Loucy (cell line): Measurements from ENCODE around the gene FGA.
"Not testable (repeated sequence)": the region's sequence is repeated elsewhere in the genome, so short reads cannot be mapped to it uniquely, and the experiment has no call there.

Experiments
- H2AFZ ChIP-seq: fragments of 200-600 bp; sonication (generic); 2 replicates; pipeline ENCODE4 v1.6.0; 2016; ENCODE audit warnings: antibody characterized with exemption, mild to moderate bottlenecking, low read length, moderate library complexity
- H3F3A ChIP-seq: fragments of 200-600 bp; 2 replicates; pipeline ENCODE4 v1.6.0; 2016; ENCODE audit warnings: antibody characterized with exemption, low read depth, mild to moderate bottlenecking
- H3K27me3 ChIP-seq: fragments of 200-600 bp; sonication (generic); 2 replicates; pipeline ENCODE4 v1.6.1; 2014; ENCODE audit warnings: low read length, mild to moderate bottlenecking; ENCODE audit not compliant: insufficient read depth, poor library complexity, severe bottlenecking
- H3K36me3 ChIP-seq: fragments of 200-600 bp; sonication (generic); 2 replicates; pipeline ENCODE4 v1.6.1; 2016; ENCODE audit warnings: low read length; ENCODE audit not compliant: insufficient read depth
- H3K4me1 ChIP-seq: fragments of 200-600 bp; sonication (generic); 2 replicates; pipeline ENCODE4 v1.5.1; 2014; ENCODE audit warnings: low read length, mild to moderate bottlenecking; ENCODE audit not compliant: insufficient read depth, poor library complexity, severe bottlenecking
- H3K4me2 ChIP-seq: fragments of 200-600 bp; sonication (generic); 2 replicates; pipeline ENCODE4 v1.6.0; 2014; ENCODE audit warnings: antibody characterized with exemption, low read length, low read depth, mild to moderate bottlenecking; ENCODE audit not compliant: poor library complexity, severe bottlenecking
- H3K4me3 ChIP-seq: fragments of 200-600 bp; sonication (generic); 2 replicates; pipeline ENCODE4 v1.5.1; 2014; ENCODE audit warnings: low read length, mild to moderate bottlenecking, mixed read lengths; ENCODE audit not compliant: poor library complexity, severe bottlenecking
- H3K79me2 ChIP-seq: fragments of 200-600 bp; sonication (generic); 2 replicates; pipeline ENCODE4 v1.6.1; 2014; ENCODE audit warnings: low read length; ENCODE audit not compliant: insufficient read depth
- H3K9ac ChIP-seq: fragments of 200-600 bp; sonication (generic); 2 replicates; pipeline ENCODE4 v1.6.0; 2014; ENCODE audit warnings: mild to moderate bottlenecking, low read depth, low read length, moderate library complexity; ENCODE audit not compliant: poor library complexity, severe bottlenecking
- H3K9me2 ChIP-seq: fragments of 200-600 bp; sonication (generic); replicated peaks from 2 replicates; pipeline ENCODE4 v1.6.1; 2016; ENCODE audit warnings: low read depth, low read length, mixed read lengths
- H3K9me3 ChIP-seq: fragments of 200-600 bp; sonication (generic); 2 replicates; pipeline ENCODE4 v1.6.1; 2014; ENCODE audit warnings: mild to moderate bottlenecking, antibody characterized with exemption, low read length, low read depth; ENCODE audit not compliant: insufficient read depth
- H4K20me1 ChIP-seq: fragments of 200-600 bp; sonication (generic); 2 replicates; pipeline ENCODE4 v1.6.0; 2014; ENCODE audit warnings: antibody characterized with exemption, low read length, mild to moderate bottlenecking; ENCODE audit not compliant: insufficient read depth, poor library complexity, severe bottlenecking
- EZH2phosphoT487 ChIP-seq: fragments of 200-600 bp; IDR thresholded peaks from 2 replicates; pipeline ENCODE4 v1.6.1; 2018; ENCODE audit warnings: antibody characterized with exemption, mild to moderate bottlenecking, moderate library complexity, borderline replicate concordance
- TF ChIP-seq, protein P1 (sequence below): fragments of 200-600 bp; sonication (generic); conservative IDR thresholded peaks from 2 replicates; pipeline ENCODE4 v1.5.1; 2014; ENCODE audit warnings: mild to moderate bottlenecking, antibody characterized with exemption, low read length

Gene FGA

DNA sequence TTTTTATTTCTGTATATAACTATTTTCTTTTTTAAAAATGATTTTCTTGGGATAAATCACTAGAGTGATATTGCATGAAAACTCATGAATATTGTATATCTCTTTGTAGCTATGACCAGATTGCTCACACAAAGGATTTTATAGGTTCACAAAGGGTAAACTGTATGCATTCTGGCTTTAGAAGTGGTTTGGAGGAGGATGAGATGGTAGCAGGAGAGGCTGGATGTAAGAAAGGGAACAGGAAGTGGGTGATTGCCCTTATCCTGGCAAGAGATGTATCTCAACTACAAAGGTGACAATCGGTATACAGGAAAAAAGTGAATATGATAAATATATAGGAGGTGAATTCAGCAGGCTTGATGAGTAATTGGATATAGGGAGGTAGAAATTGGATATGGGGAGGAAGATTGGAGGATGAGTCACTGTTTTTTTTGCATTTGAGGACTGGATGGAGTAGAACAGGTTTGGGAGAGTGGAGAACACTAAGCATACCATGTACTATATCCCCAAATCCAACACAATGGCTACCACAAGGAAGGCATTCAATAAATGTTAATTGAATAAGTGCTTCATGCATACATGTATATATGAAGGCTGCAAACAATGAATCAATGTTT is 12.0 kb upstream of the FGA start:
- H4K20me1 ChIP-seq, result no peaks in the 10 kb centered on the region
- H2AFZ ChIP-seq, result no peak overlapping the region
- H3K4me1 ChIP-seq, result no peaks in the 10 kb centered on the region
- H3K9me2 ChIP-seq, result no peaks in the 10 kb centered on the region
- no peaks in the 10 kb centered on the region for H3F3A ChIP-seq
- H3K27me3 ChIP-seq, result no peaks in the 10 kb centered on the region
- no peak overlapping the region for H3K9ac ChIP-seq
- TF ChIP-seq, protein P1, sequence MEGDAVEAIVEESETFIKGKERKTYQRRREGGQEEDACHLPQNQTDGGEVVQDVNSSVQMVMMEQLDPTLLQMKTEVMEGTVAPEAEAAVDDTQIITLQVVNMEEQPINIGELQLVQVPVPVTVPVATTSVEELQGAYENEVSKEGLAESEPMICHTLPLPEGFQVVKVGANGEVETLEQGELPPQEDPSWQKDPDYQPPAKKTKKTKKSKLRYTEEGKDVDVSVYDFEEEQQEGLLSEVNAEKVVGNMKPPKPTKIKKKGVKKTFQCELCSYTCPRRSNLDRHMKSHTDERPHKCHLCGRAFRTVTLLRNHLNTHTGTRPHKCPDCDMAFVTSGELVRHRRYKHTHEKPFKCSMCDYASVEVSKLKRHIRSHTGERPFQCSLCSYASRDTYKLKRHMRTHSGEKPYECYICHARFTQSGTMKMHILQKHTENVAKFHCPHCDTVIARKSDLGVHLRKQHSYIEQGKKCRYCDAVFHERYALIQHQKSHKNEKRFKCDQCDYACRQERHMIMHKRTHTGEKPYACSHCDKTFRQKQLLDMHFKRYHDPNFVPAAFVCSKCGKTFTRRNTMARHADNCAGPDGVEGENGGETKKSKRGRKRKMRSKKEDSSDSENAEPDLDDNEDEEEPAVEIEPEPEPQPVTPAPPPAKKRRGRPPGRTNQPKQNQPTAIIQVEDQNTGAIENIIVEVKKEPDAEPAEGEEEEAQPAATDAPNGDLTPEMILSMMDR, result no peak
- TF ChIP-seq EZH2phosphoT487, result no peak
- H3K36me3 ChIP-seq, result no peaks in the 10 kb centered on the region
- no peaks in the 10 kb centered on the region for H3K79me2 ChIP-seq
- H3K4me3 ChIP-seq, result no peak overlapping the region
- no peak overlapping the region for H3K4me2 ChIP-seq
- no peaks in the 10 kb centered on the region for H3K9me3 ChIP-seq

DNA sequence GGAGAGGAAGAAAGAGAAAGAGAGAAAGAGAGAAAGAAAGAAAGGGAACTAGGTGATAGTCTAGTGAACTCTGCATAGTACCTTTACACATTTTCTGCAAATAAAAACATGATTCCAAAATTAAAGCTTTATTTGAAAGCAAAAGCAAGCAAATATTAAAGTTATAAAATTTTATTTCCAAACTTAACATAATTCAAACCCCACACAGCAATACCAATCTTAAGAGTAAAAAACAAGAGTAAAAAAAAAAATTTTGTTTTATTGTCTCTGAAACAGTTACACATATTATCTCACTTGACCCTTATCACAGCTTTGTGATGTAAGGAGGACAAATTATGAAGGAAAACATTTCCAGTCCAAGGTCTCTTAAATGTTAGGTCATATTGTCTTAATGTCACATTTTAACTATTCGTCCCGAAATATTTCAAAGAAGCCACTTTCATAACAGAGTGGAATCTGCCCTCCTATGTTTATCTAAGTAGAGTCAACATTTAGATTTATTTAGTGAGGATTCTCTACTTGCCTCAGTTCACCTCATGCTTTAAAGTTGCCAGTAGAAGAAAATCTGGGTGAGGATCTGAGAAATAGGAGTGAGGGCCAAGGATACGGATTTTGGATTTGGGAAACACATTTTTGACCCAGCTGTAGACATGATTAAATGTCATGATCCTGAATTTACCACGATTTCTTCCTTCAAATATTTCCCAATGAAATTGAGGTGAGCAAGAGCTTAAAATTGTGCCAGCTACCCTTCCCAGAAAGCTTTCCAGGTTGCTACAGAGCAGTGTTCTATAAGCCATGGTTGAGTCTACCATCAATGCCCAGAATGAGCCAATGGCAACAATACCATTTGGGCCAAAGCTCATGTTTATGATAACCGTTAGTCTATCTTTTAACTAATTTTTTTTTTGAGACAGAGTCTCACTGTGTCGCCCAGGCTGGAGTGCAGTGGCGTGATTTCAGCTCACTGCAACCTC is 7.5 kb upstream of the FGA start:
- no peaks in the 10 kb centered on the region for H3F3A ChIP-seq
- H3K4me2 ChIP-seq, result no peak overlapping the region
- H3K4me1 ChIP-seq, result no peaks in the 10 kb centered on the region
- H3K9me2 ChIP-seq, result no peaks in the 10 kb centered on the region
- no peaks in the 10 kb centered on the region for H3K36me3 ChIP-seq
- no peaks in the 10 kb centered on the region for H3K79me2 ChIP-seq
- no peaks in the 10 kb centered on the region for H3K27me3 ChIP-seq
- H3K9me3 ChIP-seq, result no peaks in the 10 kb centered on the region
- no peak overlapping the region for H3K4me3 ChIP-seq
- H4K20me1 ChIP-seq, result no peaks in the 10 kb centered on the region
- no peak overlapping the region for H3K9ac ChIP-seq
- no peak overlapping the region for H2AFZ ChIP-seq
- TF ChIP-seq, protein P1, result no peak
- no peak for TF ChIP-seq EZH2phosphoT487

DNA sequence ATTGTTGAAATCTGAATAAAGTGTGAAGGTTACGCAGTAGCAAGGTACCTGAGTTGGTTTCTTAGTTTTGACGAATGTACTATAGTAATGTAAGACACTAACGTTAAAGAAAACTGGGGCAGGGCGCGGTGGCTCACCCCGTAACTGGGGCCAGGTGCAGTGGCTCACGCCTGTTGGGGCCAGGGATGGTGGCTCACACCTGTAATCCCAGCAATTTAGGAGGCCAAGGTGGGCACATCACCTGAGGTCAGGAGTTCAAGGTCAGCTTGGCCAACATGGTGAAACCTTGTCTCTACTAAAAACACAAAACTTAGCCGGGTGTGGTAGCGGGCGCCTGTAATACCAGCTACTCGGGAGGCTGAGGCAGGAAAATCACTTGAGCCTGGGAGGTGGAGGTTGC is 6.7 kb upstream of the FGA start:
- not testable (repeated sequence) for H3K9me2 ChIP-seq, H3K9ac ChIP-seq, H3K9me3 ChIP-seq, H3F3A ChIP-seq, H3K4me1 ChIP-seq, H3K79me2 ChIP-seq, H3K27me3 ChIP-seq, H3K4me3 ChIP-seq, H4K20me1 ChIP-seq, H3K4me2 ChIP-seq, H2AFZ ChIP-seq, H3K36me3 ChIP-seq
